HepG2 (cell line): ENCODE data around the gene OTOP1. TPM values are rescaled to one million over a fixed set of nuclear protein-coding genes. Genes with fewer than 3 reads are reported as not detected.

Experiments used
- ATAC-seq: fragments of 200-7000 bp; cut with Tn5 transposase; 3 replicates; pipeline ENCODE4 v1.9.1; 2020; ENCODE audit warnings: mild to moderate bottlenecking, moderate library complexity
- BruUV-seq: library from RNA; stranded (reverse); fragments of 400-500 nt; replicated peaks from 2 replicates; lab custom pipeline; 2021; lab: Mats Ljungman, UMichigan
- CTCF ChIA-PET: fragments of 300-600 bp; formaldehyde crosslinking; extraction: SDS; loops from one replicate; lab custom pipeline; 2021; ENCODE audit warnings: low total read pairs, inconsistent platforms, low intra/inter-chr PET ratio; lab: Yijun Ruan, JAX
- POLR2A ChIA-PET: fragments of 350-600 bp; sonication (Branson Sonifier 250); formaldehyde crosslinking; loops from one replicate; lab custom pipeline; 2020; ENCODE audit warnings: antibody characterized with exemption, inconsistent platforms; lab: Yijun Ruan, JAX
- DNase-seq: peaks from one replicate; pipeline ENCODE4 v3.0.0-alpha.2; 2015; ENCODE audit warnings: low spot score
- FAIRE-seq: peaks from 3 replicates; lab custom pipeline; 2011; peaks lifted over from hg19 to GRCh38; lab: Jason Lieb, UNC
- H2AFZ ChIP-seq: one replicate; pipeline ENCODE4 v1.6.1; 2011; ENCODE audit warnings: low read length, inconsistent platforms
- H3K27ac ChIP-seq: fragments of 300-600 bp; 3 replicates; pipeline ENCODE4 v1.8.0; 2011; ENCODE audit warnings: mixed run types, mild to moderate bottlenecking, mixed read lengths, low read length, inconsistent platforms; ENCODE audit not compliant: insufficient read depth; ENCODE audit errors: extremely low read length
- H3K27me3 ChIP-seq, 2 experiments: fragments of 200-600 bp in 1 of 2; 2 replicates in 1 of 2; 3 replicates in 1 of 2; pipeline versions ENCODE4 v1.6.0 to v1.8.0; 2011; ENCODE audit warnings: low read length in 2 of 2, mild to moderate bottlenecking in 2 of 2, moderate library complexity in 2 of 2, inconsistent platforms in 1 of 2; ENCODE audit not compliant: insufficient read depth in 2 of 2, control insufficient read depth in 1 of 2
- H3K36me3 ChIP-seq, 2 experiments: fragments of 200-600 bp in 1 of 2; replicated peaks in 1 of 2; 2 replicates in 1 of 2; 3 replicates in 1 of 2; pipeline versions ENCODE4 v1.5.1 to v1.8.0; 2011; ENCODE audit warnings: low read length in 2 of 2, inconsistent platforms in 1 of 2; ENCODE audit not compliant: insufficient read depth in 2 of 2, control insufficient read depth in 1 of 2
- H3K4me1 ChIP-seq: 2 replicates; pipeline ENCODE4 v1.5.1; 2012; ENCODE audit warnings: low read length, inconsistent platforms; ENCODE audit not compliant: insufficient read depth
- H3K4me2 ChIP-seq: 2 replicates; pipeline ENCODE4 v1.6.0; 2011; ENCODE audit warnings: low read depth, low read length, inconsistent platforms
- H3K4me3 ChIP-seq, 3 experiments: fragments of 200-600 bp in 1 of 3; sonication (generic), shearing (Covaris generic) in 1 of 3; replicated peaks in 1 of 3; 2 replicates each; pipeline ENCODE4 v1.5.1; 2011 to 2016; ENCODE audit warnings: low read length in 3 of 3, inconsistent platforms in 2 of 3, low read depth in 2 of 3, mild to moderate bottlenecking in 2 of 3, control low read depth in 1 of 3, mixed read lengths in 1 of 3; ENCODE audit not compliant: insufficient read depth in 1 of 3
- H3K79me2 ChIP-seq: one replicate; pipeline ENCODE4 v1.6.1; 2011; ENCODE audit warnings: low read length, inconsistent platforms; ENCODE audit not compliant: insufficient read depth
- H3K9ac ChIP-seq: 2 replicates; pipeline ENCODE4 v1.6.0; 2011; ENCODE audit warnings: mild to moderate bottlenecking, low read depth, low read length, inconsistent platforms; ENCODE audit not compliant: insufficient read depth
- H3K9me3 ChIP-seq: 2 replicates; pipeline ENCODE4 v1.5.1; 2012; ENCODE audit warnings: mild to moderate bottlenecking, low read length
- H4K20me1 ChIP-seq: 2 replicates; pipeline ENCODE4 v1.6.0; 2011; ENCODE audit warnings: inconsistent platforms, mild to moderate bottlenecking, low read length, moderate library complexity; ENCODE audit not compliant: insufficient read depth
- HOXA9 ChIP-seq: sonication (generic); formaldehyde crosslinking; IDR thresholded peaks from 2 replicates; pipeline ENCODE4 v1.8.1; 2022; ENCODE audit warnings: missing genetic modification reagents, mild to moderate bottlenecking, moderate library complexity, borderline replicate concordance
- MATR3 ChIP-seq: sonication (generic); formaldehyde crosslinking; IDR thresholded peaks from 2 replicates; pipeline ENCODE4 v1.4.0; 2020; ENCODE audit warnings: missing genetic modification reagents
- NONO ChIP-seq, 2 experiments: fragments of 450-650 bp in 1 of 2; sonication (generic) in 1 of 2; formaldehyde crosslinking in 1 of 2; IDR thresholded peaks in 1 of 2; conservative IDR thresholded peaks in 1 of 2; 2 replicates each; pipeline versions ENCODE4 v1.6.1 to v1.8.0; 2017 to 2022; ENCODE audit warnings: mild to moderate bottlenecking in 1 of 2, missing genetic modification reagents in 1 of 2, moderate library complexity in 1 of 2
- SOX13 ChIP-seq, 3 experiments: fragments of 450-650 bp in 1 of 3; sonication (generic) in 1 of 3; formaldehyde crosslinking in 1 of 3; IDR thresholded peaks in 2 of 3; conservative IDR thresholded peaks in 1 of 3; 2 replicates each; pipeline versions ENCODE4 v1.5.0 to v1.6.1; 2016 to 2020; ENCODE audit warnings: antibody characterized with exemption in 1 of 3, mild to moderate bottlenecking in 1 of 3, missing compliant biosample characterization in 1 of 3, missing genetic modification reagents in 1 of 3, moderate library complexity in 1 of 3
- TAF1 ChIP-seq: sonication (generic); formaldehyde crosslinking; IDR thresholded peaks from 2 replicates; pipeline ENCODE4 v1.4.0; 2020; ENCODE audit warnings: missing genetic modification reagents
- ZNF431 ChIP-seq: sonication (generic); formaldehyde crosslinking; IDR thresholded peaks from 2 replicates; pipeline ENCODE4 v1.9.0; 2022; ENCODE audit warnings: missing genetic modification reagents, low read depth, mild to moderate bottlenecking, borderline replicate concordance
- ZNF761 ChIP-seq: sonication (generic); formaldehyde crosslinking; conservative IDR thresholded peaks from 2 replicates; pipeline ENCODE4 v1.4.0; 2020; ENCODE audit warnings: mild to moderate bottlenecking, missing genetic modification reagents
- WGBS: methylation state at CpG from one replicate; pipeline ENCODE4 v1.1.6; 2017; ENCODE audit warnings: low lambda C conversion rate; 5-methylcytosine and 5-hydroxymethylcytosine counted together
- in situ Hi-C: cut with HindIII; loops from 2 replicates; pipeline ENCODE4 v1.10.0; 2017; ENCODE audit warnings: low pct_unique_long_range_greater_than_20kb; ENCODE audit not compliant: extremely low pct_ligation_motif_present
- intact Hi-C: fragments of 100-400 bp; cut with micrococcal nuclease; formaldehyde crosslinking; loops from one replicate; pipeline ENCODE4 v1.10.0; 2022; ENCODE audit not compliant: unreplicated experiment
- polyA plus RNA-seq, 8 experiments: library from polyadenylated mRNA; depleted of rRNA in 3 of 8; stranded (reverse) in 7 of 8; unstranded in 1 of 8; fragments of >200 nt; fragmentation: Illumina TruSeq in 4 of 8; extraction: Trizol in 4 of 8; gene quantifications; 2 replicates each; pipeline versions ENCODE4 v1.2.1 to v1.2.3, GENCODE V29; 2011 to 2016; ENCODE audit warnings: low read depth in 4 of 8, missing spikeins in 1 of 8, mixed read lengths in 1 of 8; ENCODE audit not compliant: insufficient read depth in 1 of 8
- total RNA-seq, 5 experiments: library from RNA; depleted of rRNA; stranded (reverse); fragments of >200 nt; fragmentation: Illumina TruSeq; extraction: Trizol; gene quantifications; 2 replicates each; pipeline ENCODE4 v1.2.3, GENCODE V29; 2016; ENCODE audit warnings: low read depth in 1 of 5

Gene OTOP1
- total and polyA plus RNA-seq, 2 of the 13 experiments (the other 11 are each of a cell fraction or from before 2014, with no cell fraction given), result not detected

DNA sequence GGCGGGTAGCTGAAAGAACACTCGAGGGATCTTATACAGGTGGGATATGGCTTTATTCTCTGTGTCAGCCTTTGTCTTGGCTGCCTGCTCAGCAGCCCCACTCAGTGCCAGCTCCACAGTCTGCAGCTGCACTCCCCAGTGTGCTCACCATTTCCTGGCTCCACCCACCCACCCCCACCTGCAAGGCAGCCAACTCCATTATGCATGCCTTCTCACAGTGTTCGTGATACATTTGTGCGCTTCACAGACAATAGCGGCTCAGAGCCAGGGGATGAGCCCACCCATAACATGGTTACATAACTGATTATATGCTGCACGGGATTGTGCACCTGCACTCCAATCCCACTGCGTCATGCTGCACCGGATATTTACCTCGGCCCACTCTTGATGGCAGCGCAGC, 30.1 kb upstream of the OTOP1 start:
- intact Hi-C loops, result no loop called here
- CTCF ChIA-PET, result no interaction called here
- WGBS, result 94% methylated on average over 10 of the region's 10 CpGs

GRCh38 chr4:4254666-4255065, 27.9 kb upstream of the OTOP1 start:
- Histone ChIP-seq H3K27ac (no peak overlapping the region), H4K20me1 (no peaks in the 10 kb centered on the region), H3K4me3 (no peak overlapping the region), H3K79me2 (no peaks in the 10 kb centered on the region), H3K36me3 (no peaks in the 10 kb centered on the region), H3K4me1 (peaks cover 46% of the 10 kb centered on the region), H3K9ac (no peak overlapping the region), H2AFZ (no peak overlapping the region), H3K9me3 (no peaks in the 10 kb centered on the region), H3K4me2 (no peak overlapping the region; the same call in 1 of the 2 replicates), H3K27me3 (no peaks in the 10 kb centered on the region)
- ChIA-PET POLR2A (no interaction called here), CTCF (interaction anchor here (1.1 kb wide), 1 partner anchor 80 kb away, joined by 3 read pairs; no protein-coding TSS in a partner anchor)
- intact Hi-C loops (no loop called here), in situ Hi-C loops (loop anchor here (5.0 kb wide), 2 partner anchors 38 to 83 kb away; partner anchors contain the start of genes LYAR and ZBTB49)
- no peak for TF ChIP-seq MATR3 (CRISPR knock-in tag)
- TF ChIP-seq HOXA9 (CRISPR knock-in tag), result no peak
- TF ChIP-seq SOX13 (IDR thresholded peaks at IDR 0.05), result no peak
- TF ChIP-seq SOX13 (CRISPR knock-in tag; conservative IDR thresholded peaks at IDR 0.05 in 1 of 2, IDR thresholded peaks at IDR 0.05 in 1 of 2), result 0 out of 4 replicates have a peak, but pooled peaks of 1 of the 2 experiments have one; percentile 9
- TF ChIP-seq ZNF431 (CRISPR knock-in tag), result no peak
- FAIRE-seq (no peak), DNase-seq (peak; percentile 34), ATAC-seq (no peak)
- 34% methylated on average over 5 of the region's 6 CpGs for WGBS
- BruUV-seq, result no TSS peak

More for the DNA sequence above, 30.1 kb upstream of the OTOP1 start:
- no peaks in the 10 kb centered on the region for H3K36me3 ChIP-seq
- no peaks in the 10 kb centered on the region for H3K27me3 ChIP-seq
- FAIRE-seq (no peak), ATAC-seq (no peak), DNase-seq (no peak)
- no peaks in the 10 kb centered on the region for H3K79me2 ChIP-seq
- no peaks in the 10 kb centered on the region for H4K20me1 ChIP-seq
- in situ Hi-C loops, result loop anchor here (5.0 kb wide), 2 partner anchors 36 to 81 kb away; partner anchors contain the start of genes LYAR and ZBTB49
- H3K4me2 ChIP-seq, result no peak overlapping the region
- no peak overlapping the region for H2AFZ ChIP-seq
- BruUV-seq, result no TSS peak
- H3K4me3 ChIP-seq, result no peak overlapping the region
- H3K9me3 ChIP-seq, result no peaks in the 10 kb centered on the region
- TF ChIP-seq ZNF761 (CRISPR knock-in tag) (no peak), NONO (IDR thresholded peaks at IDR 0.05) (no peak), NONO (CRISPR knock-in tag; conservative IDR thresholded peaks at IDR 0.05) (no peak), TAF1 (CRISPR knock-in tag) (no peak)
- H3K4me1 ChIP-seq, result peaks cover 67% of the 10 kb centered on the region
- H3K27ac ChIP-seq, result no peak overlapping the region
- no peak overlapping the region for H3K9ac ChIP-seq
- POLR2A ChIA-PET, result interaction anchor here (1.7 kb wide), 1 partner anchor 9 kb away, joined by 7 read pairs; the partner anchor contains the start of gene TMEM128
